GM21390 (cell line): ENCODE measurements around the gene ANO2.

Experiments
- ATAC-seq: cut with Tn5 transposase; IDR thresholded peaks from one replicate; pipeline ENCODE4 v1.9.1; 2021; ENCODE audit not compliant: unreplicated experiment

ANO2 gene

GRCh38 chr12:5733916-5734315, 211.1 kb downstream of the ANO2 start:
- ATAC-seq = no peak

DNA sequence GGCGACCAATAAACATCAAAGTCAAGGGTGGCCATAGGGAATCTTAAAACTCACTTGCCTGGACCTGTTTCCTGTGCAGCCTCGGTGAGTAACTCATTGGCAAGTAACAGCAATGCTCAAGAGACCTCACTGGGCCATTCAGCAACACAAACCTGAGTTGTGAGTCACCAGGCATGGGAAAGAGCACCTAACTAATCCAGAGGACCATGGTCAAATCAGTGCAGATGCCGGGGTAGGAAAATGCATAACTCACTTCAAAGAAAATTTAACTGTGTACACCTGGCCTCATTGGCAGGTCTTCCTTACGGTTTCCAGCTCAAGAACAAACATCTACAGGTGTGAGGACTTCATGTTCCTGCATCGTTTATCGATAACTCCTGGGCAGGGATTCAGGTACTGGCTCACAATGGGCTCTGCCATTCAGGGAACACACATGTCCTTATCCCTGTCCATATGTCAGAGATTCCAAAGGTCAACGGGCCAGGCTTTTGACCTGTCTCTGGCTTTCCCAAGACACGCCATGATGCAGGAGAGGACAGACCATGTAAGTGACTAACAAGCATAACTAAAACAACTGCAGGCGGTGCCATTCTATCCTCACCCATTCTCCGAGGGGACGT, 211.8 kb downstream of the ANO2 start:
- no peak for ATAC-seq

- ATAC-seq = no peak
Observed at GRCh38 chr12:5730962-5731361, 214.1 kb downstream of the ANO2 start.

- no peak for ATAC-seq
Observed at GRCh38 chr12:5723711-5724252, 221.3 kb downstream of the ANO2 start.

DNA sequence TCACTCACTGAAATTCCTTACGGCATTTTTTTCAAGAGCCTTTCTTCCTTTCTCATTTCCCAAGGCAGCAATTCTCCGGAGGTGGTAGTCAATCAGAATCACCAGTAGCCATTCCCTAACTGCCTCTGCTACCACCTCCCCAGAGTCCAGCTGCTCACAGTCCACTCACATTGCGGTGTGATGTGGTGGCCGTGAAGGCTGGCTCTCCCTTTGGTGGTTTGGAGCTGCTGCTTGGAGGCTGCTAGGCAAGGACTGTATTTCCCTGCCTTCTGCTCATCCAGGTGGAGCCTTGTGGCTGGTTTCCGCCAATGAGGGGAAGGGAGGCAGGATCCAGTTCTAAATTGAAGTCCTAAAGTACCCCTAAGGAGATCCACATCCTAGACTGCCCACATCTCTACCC, 222.0 kb downstream of the ANO2 start:
- ATAC-seq = no peak

GRCh38 chr12:5720381-5721005, 224.6 kb downstream of the ANO2 start:
- ATAC-seq = no peak

DNA sequence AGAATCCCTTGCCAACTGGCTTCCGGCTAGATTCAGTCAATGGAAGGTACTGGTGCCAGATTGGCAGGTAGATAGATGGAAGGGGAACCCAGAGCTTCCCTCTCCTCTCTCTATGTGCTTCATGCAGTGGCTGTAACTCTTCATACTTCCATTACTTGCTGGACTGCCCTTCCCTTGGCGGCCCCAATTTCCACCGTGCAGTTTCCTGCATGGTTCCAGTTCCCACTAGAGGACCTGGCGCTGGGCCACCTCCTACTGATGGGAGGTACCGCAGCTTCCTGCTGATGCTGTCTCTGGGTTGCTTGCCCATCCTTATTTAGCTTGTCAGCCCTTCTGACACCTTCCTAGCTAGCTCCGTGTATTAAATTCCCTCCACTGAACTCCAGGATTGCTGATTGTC, 226.4 kb downstream of the ANO2 start:
- ATAC-seq = no peak

DNA sequence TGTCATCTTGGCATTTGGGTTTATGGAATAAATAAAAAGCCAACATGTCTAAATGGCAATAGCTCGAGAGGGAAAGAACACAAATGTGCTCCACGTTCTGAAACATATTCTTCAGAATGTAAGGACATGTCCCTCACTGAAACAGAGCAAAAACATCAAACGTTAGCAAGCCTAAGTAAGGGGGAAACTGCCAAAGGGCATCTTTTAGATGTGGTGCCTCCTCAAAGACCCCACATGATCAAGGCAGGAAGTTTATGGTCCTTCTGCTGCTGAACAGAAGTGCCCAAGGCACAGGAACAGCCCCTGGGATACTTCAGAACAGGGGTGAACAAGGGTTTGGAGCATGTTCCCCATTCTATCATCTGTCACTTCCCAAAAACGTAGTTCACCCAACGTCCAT, 227.0 kb downstream of the ANO2 start:
- ATAC-seq = no peak

DNA sequence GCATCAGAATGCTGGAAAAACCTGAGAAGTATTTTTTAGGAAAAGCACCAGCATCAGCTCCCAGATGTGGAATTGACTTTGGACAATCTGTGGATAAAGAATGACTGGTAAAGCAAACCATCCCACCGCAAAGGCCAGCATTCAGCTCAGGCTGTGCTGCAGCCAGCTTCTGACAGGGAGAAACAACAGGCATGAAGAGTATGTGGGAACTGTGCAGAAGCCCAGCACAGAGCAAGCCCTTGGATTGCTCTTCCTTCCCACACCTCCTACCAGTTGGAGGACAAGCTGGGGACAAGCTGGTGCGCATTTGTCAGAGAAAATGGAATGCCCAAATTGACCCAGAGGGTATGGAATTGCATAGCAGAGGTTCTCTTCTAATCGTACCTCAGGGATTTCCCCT, 228.1 kb downstream of the ANO2 start:
- no peak for ATAC-seq

GRCh38 chr12:5716201-5716600, 228.9 kb downstream of the ANO2 start:
- ATAC-seq = no peak

DNA sequence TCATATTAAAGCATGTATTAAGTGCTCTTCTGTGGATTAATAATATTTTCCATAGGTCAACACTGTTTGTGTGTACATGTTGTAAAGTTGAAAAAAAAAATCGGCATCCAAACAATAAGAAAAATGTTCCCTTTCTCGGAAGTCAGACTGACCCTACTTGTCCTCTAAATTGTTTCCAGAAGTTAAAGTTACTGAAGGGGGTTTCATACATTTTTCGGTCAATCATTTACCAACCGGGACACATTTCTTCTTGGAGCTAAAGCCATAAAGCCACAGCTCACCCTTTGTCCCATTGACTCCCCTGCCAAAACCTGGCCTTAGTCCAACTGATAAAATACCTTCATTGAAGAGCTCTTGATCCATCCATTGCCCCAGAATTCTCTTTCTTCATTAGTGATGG, 230.0 kb downstream of the ANO2 start:
- no peak for ATAC-seq

- ATAC-seq = no peak
Observed at GRCh38 chr12:5713599-5714081, 231.4 kb downstream of the ANO2 start.

GRCh38 chr12:5710260-5710878, 234.7 kb downstream of the ANO2 start:
- ATAC-seq = no peak

- ATAC-seq = no peak
Observed at GRCh38 chr12:5708371-5708770, 236.7 kb downstream of the ANO2 start.

- ATAC-seq = no peak
Observed at GRCh38 chr12:5706247-5706646, 238.8 kb downstream of the ANO2 start.

DNA sequence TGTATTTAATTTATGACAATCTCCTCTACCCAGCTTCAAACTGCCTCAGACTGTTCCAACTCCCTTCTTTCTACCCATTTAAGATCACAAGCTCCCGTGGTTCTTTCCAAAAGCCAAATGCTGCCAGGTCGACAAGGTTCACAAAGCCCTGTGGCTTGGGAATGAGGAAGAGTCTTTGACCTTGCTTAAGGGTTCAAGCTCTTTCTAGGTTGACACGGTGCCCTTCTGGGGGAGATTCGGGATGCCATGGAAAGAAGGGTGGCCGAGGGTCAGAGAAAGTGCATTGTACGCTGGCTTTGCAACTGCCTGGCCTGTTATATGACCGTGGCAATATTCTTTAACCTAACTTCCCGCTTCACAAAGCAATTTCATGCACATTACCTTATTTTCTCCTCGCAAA, 239.3 kb downstream of the ANO2 start:
- no peak for ATAC-seq

GRCh38 chr12:5694759-5695409, 250.2 kb downstream of the ANO2 start:
- no peak for ATAC-seq

DNA sequence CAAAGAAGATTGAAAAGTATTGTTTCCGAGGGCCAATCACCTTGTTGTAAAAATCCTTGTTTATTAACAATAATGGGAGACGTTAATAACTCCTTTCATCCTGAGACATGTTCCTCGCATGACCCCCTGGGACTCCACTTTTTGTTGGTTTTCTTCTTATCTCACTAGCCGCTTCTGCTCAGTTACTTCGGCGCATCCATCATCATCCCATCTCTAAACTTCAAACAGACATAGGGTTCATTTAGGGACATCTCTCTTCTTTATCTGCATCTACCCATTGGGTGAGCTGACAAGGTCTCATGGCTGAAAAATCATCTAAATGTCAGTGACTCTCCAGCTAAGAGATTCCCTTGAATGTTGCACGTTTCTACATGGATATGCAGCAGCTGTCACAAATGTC, 252.2 kb downstream of the ANO2 start:
- ATAC-seq = no peak

DNA sequence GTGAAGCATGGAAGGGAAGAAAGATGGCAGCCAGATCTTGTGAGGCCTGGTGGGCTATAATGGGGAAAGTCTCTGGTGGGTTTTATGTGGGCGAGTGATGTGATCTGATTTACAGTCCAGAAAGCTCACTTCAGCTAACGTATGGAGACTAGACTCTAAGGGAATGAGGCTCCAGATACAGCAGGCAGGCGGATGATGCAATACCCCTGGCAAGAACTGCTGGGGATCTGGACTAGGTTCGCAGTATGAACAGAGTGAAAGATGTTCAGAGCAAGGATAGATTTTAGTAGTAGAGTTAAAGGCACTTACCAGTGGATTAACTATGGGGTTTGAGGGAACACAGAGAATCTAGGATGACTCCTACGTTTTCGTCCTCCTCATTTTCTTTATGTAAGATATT, 253.1 kb downstream of the ANO2 start:
- ATAC-seq = no peak

DNA sequence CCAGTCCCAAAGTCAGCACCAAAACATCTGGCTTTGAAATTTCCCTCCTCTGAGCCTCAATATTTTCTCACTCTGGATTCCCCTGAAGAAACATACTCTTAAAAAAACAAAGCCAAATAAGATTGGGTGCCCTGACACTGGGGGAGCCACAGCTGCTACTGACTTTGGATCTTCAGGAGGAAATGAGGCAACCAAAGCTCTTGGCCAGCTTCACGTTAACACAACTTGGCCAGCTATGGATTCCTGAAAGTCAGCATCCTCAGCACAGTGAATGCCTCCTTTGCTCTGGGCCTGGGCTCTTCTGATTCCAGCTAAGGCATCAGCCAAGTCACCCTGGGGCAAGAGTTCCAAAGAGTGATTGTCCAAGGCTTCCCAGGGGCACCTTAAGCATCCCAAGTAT, 254.8 kb downstream of the ANO2 start:
- ATAC-seq = no peak

DNA sequence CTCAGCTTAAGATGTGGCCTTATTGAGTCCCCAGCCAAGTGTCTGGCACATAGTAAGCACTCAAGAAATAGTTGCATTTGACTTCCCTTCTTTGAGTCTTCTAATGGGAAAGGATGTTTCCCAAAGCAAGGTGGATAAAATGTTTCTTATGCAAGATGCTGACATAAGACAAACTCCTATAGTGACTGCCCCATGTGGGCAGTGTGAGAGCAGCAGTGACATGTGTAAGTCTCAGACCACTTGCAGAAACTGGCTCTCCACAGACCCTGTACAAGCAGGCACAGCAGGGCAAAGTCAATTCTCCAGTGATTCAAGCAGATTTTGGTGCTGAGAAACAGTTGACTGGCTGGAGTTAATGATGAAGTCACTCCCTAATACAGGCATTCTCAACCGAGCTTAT, 255.3 kb downstream of the ANO2 start:
- ATAC-seq = no peak

DNA sequence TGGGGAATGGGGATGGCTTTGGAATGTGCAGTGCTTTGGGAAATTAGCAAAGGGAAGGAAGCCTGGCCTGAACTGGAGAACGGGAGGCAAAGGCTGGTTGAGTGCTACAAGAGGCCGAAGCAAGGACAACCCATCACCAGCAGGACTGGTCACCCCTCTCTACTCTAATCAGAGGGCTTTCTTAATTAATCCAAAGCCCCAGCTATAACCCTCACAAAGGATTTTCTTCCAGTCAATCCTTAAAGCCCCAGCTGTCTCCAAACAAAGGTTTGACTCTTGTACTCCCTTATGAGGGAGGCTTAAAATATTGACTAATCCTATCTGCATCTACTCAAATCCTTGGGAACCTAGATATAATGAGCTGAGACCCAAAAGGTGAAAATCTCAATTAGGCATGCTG, 256.8 kb downstream of the ANO2 start:
- ATAC-seq = no peak
